Measurements from ENCODE around the gene COL1A2.

The COL1A2 gene

GRCh38 chr7:94393246-94394108 lies 1.2 kb upstream of the COL1A2 start:
- FAIRE-seq: no peak
- no peak for DNase-seq (ENCODE audit: insufficient read length, low spot score)
- no peak for TF ChIP-seq POLR2A (IDR thresholded peaks at IDR 0.05; ENCODE audit: low read depth, low read length)

- FAIRE-seq: no peak
- no peak for DNase-seq (ENCODE audit: insufficient read length, low spot score)
These were observed 622 bp upstream of the COL1A2 start for GRCh38 chr7:94394109-94394436.

GRCh38 chr7:94395141-94396036 lies 694 bp downstream of the COL1A2 start:
- DNase-seq (ENCODE audit: insufficient read length, low spot score) (peak; percentile 44), FAIRE-seq (peak; percentile 85)
- no peak; the same call in 1 of the 2 replicates for TF ChIP-seq POLR2A (IDR thresholded peaks at IDR 0.05; ENCODE audit: low read depth, low read length)

More at GRCh38 chr7:94394109-94394436, 622 bp upstream of the COL1A2 start:
- TF ChIP-seq POLR2A (IDR thresholded peaks at IDR 0.05; ENCODE audit: low read depth, low read length): no peak

- no peak for TF ChIP-seq POLR2A (IDR thresholded peaks at IDR 0.05; ENCODE audit: low read depth, low read length)
- DNase-seq (ENCODE audit: insufficient read length, low spot score): peak; percentile 15
- peak; percentile 55 for FAIRE-seq
These were observed 1.3 kb downstream of the COL1A2 start for GRCh38 chr7:94396037-94396431.

GRCh38 chr7:94396596-94396995 lies 1.9 kb downstream of the COL1A2 start:
- no peak for DNase-seq (ENCODE audit: insufficient read length, low spot score)
- no peak for TF ChIP-seq POLR2A (IDR thresholded peaks at IDR 0.05; ENCODE audit: low read depth, low read length)
- no peak for FAIRE-seq

GRCh38 chr7:94397722-94398121 lies 3.0 kb downstream of the COL1A2 start:
- TF ChIP-seq POLR2A (IDR thresholded peaks at IDR 0.05; ENCODE audit: low read depth, low read length): no peak
- FAIRE-seq: no peak
- no peak for DNase-seq (ENCODE audit: insufficient read length, low spot score)

- DNase-seq (ENCODE audit: insufficient read length, low spot score) (no peak), FAIRE-seq (no peak)
- no peak for TF ChIP-seq POLR2A (IDR thresholded peaks at IDR 0.05; ENCODE audit: low read depth, low read length)
These were observed 4.1 kb downstream of the COL1A2 start for GRCh38 chr7:94398841-94399240.

- no peak for TF ChIP-seq POLR2A (IDR thresholded peaks at IDR 0.05; ENCODE audit: low read depth, low read length)
- DNase-seq (ENCODE audit: insufficient read length, low spot score) (no peak), FAIRE-seq (no peak)
These were observed 5.3 kb downstream of the COL1A2 start for GRCh38 chr7:94400022-94400421.

GRCh38 chr7:94400643-94401427 lies 6.1 kb downstream of the COL1A2 start:
- FAIRE-seq: no peak
- DNase-seq (ENCODE audit: insufficient read length, low spot score): no peak

GRCh38 chr7:94401428-94401814 lies 6.7 kb downstream of the COL1A2 start:
- FAIRE-seq: no peak
- TF ChIP-seq POLR2A (IDR thresholded peaks at IDR 0.05; ENCODE audit: low read depth, low read length): no peak
- no peak for DNase-seq (ENCODE audit: insufficient read length, low spot score)

More at GRCh38 chr7:94400643-94401427, 6.1 kb downstream of the COL1A2 start:
- no peak for TF ChIP-seq POLR2A (IDR thresholded peaks at IDR 0.05; ENCODE audit: low read depth, low read length)

- TF ChIP-seq POLR2A (IDR thresholded peaks at IDR 0.05; ENCODE audit: low read depth, low read length): no peak
- DNase-seq (ENCODE audit: insufficient read length, low spot score) (no peak), FAIRE-seq (peak; percentile 30)
These were observed 8.9 kb downstream of the COL1A2 start for GRCh38 chr7:94403546-94403945.

GRCh38 chr7:94405506-94405905 lies 10.8 kb downstream of the COL1A2 start:
- TF ChIP-seq POLR2A (IDR thresholded peaks at IDR 0.05; ENCODE audit: low read depth, low read length): no peak
- no peak for FAIRE-seq
- DNase-seq (ENCODE audit: insufficient read length, low spot score): no peak

GRCh38 chr7:94406696-94407095 lies 12.0 kb downstream of the COL1A2 start:
- FAIRE-seq (no peak), DNase-seq (ENCODE audit: insufficient read length, low spot score) (no peak)
- TF ChIP-seq POLR2A (IDR thresholded peaks at IDR 0.05; ENCODE audit: low read depth, low read length): no peak
